HG03060 (cell line): Measurements from ENCODE around the gene HHATL.

ENCODE experiments used
- ATAC-seq: cut with Tn5 transposase; IDR thresholded peaks from one replicate; pipeline ENCODE4 v1.9.1; 2021; ENCODE audit warnings: low read depth, moderate number of reproducible peaks; ENCODE audit not compliant: unreplicated experiment

Gene HHATL

GRCh38 chr3:42686832-42687650 is 15.6 kb downstream of the HHATL start:
- ATAC-seq: no peak

- no peak for ATAC-seq
Measured at GRCh38 chr3:42685891-42686820, 16.4 kb downstream of the HHATL start.

- ATAC-seq: no peak
Measured at GRCh38 chr3:42685363-42685881, 17.2 kb downstream of the HHATL start, which contains the start of gene KLHL40. Gene KLHL40, plus strand, starts transcription at chr3:42685537. Its CDS starts 82 bp downstream, at chr3:42685619.

GRCh38 chr3:42684632-42685362 is 17.8 kb downstream of the HHATL start:
- no peak for ATAC-seq

GRCh38 chr3:42683875-42684598 is 18.6 kb downstream of the HHATL start:
- no peak for ATAC-seq

- no peak for ATAC-seq
Measured at GRCh38 chr3:42682301-42683070, 20.1 kb downstream of the HHATL start.

- no peak for ATAC-seq
Measured at GRCh38 chr3:42681361-42682038, 21.1 kb downstream of the HHATL start.

GRCh38 chr3:42680806-42681205 is 21.8 kb downstream of the HHATL start:
- no peak for ATAC-seq

GRCh38 chr3:42680271-42680670 is 22.3 kb downstream of the HHATL start:
- ATAC-seq: no peak

- no peak for ATAC-seq
Measured at GRCh38 chr3:42678447-42678846, 24.2 kb downstream of the HHATL start.

GRCh38 chr3:42675909-42676308 is 26.7 kb downstream of the HHATL start:
- ATAC-seq: no peak

- no peak for ATAC-seq
Measured at GRCh38 chr3:42674146-42674545, 28.5 kb downstream of the HHATL start.

GRCh38 chr3:42673082-42673481 is 29.5 kb downstream of the HHATL start:
- no peak for ATAC-seq

- no peak for ATAC-seq
Measured at GRCh38 chr3:42672515-42672914, 30.1 kb downstream of the HHATL start.

GRCh38 chr3:42670670-42671069 is 31.9 kb downstream of the HHATL start:
- no peak for ATAC-seq

- no peak for ATAC-seq
Measured at GRCh38 chr3:42670051-42670576, 32.5 kb downstream of the HHATL start.

- no peak for ATAC-seq
Measured at GRCh38 chr3:42668793-42669217, 33.8 kb downstream of the HHATL start.

- no peak for ATAC-seq
Measured at GRCh38 chr3:42668413-42668760, 34.2 kb downstream of the HHATL start.
